ENCODE results near the gene RNPEPL1.
"Not testable (repeated sequence)": the region's sequence is repeated elsewhere in the genome, so short reads cannot be mapped to it uniquely, and the experiment has no call there.

Gene RNPEPL1

DNA sequence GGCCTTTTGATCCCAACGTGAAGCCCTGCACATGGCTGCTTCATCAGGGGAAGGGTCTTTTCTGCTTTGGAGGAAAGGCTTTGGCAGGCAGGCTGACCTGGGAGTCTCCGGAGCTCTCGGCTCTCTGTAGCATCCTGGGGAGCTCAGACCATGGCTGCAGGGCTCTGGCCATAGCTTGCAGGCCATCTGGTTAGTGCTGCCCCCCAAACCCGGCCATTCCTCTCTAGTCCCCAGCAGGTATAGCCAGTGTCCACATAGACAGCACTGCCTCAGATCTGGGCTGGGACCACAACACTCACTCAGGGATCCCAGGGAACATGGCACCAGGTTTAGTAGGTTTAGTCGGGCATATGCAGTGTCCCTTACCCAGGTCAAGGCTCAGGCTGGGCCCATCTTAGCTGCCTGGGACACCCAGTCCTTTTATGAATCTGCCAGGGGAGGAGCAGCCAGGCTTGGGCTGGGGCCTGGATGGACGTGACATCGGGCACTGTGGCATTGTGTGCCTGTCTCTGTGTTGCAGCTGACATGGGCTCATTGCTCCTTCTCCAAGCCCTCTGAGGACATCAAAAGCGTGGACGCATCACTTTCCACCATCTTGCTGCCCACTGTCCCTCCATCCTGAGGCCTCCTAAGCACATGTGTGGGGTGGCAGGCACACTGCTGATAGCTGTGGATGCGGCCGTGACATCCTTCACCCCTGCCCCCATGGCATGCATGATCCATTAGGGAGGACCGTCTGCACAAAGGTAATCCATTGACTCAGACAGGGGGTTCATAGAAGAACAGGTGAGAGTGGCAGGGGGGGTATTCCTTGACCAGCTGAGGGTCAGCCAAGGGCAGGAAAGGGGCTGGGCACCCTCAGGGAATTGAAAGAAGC lies 37.8 kb downstream of the RNPEPL1 start:
- no peak for DNase-seq

- DNase-seq = no peak
Measured at GRCh38 chr2:240611601-240612210, 43.4 kb downstream of the RNPEPL1 start.

GRCh38 chr2:240613781-240614180 lies 45.5 kb downstream of the RNPEPL1 start:
- DNase-seq = no peak

DNA sequence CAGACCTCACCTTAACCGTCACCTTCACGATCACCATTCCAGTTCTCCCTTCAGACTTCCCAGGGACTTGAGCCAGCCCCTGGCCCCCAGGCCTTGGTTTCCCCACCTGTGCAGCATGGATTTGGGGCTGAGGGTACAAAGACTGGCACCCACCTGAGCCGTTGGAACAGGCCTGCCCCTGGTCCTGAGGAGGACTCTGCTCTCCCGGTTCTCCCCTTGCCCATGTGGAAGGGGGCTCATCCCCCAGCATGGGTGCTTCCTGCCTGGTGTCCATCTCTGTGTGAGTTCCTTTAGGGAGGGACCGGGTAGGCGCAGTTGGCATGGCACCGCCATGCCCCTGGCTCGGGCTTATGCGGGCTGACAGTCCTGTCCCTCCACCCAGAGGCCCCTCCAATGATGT lies 46.1 kb downstream of the RNPEPL1 start:
- no peak for DNase-seq

DNA sequence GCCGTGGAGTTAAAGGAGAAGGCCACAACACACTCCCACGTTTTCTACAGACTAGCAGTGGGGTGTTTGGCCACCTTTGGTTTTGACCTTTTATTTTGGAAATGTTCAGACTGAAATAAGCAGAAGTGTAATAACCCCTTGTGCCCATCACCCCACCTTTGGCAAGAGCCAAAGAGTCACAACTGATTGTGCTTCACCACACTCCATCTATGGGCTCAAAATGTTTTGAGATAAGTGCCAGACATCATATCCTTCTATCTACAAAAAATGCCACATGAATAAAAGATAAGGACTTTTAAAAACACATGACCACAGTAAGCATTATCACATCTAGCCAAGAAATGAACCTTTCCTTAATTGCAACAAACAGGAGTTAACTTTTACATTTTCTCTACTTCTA lies 47.1 kb downstream of the RNPEPL1 start:
- DNase-seq = no peak

DNA sequence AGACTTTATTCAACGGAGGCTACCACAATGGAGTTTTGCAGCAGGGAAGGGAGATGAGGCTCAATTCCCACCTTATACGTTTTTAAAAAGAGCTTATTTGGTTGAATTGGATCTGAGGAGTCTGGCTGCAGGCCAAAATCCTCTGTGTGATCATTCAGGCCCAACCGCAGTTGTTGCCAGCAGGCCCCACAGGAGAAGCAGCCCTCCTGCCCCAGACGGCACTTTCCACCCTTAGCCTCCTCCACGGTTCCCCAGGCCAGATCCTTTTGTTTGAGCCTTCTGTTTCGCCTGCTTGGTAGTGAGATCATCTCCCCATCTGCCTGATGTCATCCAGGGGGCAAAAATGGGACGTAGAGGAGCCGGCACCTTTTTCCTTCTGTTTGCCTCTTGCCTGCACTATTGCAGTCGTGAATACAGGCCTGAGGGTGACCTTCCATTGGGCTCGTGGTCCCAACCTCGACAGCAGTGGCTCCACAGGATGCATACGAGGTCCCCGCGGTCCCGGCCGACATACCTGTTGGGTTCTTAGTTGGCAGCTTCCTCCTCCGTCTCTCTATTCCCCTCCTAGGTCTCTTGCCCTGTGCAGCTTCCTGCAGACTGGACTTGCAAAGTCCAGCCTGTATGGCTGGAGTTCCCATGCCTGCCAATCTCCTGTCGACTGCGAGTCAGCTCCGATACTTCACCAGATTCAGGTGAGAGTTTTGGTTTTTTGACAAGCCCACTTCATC lies 47.7 kb downstream of the RNPEPL1 start:
- DNase-seq = no peak

DNA sequence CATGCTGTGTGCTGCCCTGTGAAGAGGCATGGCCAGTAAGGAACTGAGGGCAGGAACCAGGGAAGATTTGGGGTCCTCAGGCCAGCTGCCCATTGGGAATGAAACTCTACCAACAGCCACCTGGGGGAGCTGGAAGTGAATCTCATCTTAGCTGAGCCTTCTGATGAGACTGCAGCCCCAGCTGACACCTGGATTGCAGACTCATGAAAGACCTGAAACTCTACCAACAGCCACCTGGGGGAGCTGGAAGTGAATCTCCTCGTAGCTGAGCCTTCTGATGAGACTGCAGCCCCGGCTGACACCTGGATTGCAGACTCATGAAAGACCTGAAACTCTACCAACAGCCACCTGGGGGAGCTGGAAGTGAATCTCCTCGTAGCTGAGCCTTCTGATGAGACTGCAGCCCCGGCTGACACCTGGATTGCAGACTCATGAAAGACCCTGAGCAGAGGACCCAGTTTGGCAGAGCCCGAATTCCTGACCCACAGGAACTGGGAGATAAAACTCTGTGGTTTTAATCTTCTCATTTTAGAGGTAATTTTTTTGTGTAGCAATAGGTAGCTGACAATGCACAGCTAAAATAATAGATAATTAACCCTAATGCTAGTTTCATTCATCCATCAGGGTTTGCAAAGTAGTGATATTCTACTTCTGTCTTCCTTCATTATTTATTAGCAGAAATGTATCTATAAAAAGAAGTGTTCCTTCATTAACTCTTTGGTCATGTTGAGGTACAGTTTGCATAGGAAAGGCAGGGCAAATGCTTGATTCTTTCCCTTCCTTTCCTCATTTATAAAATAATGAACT lies 48.8 kb downstream of the RNPEPL1 start:
- DNase-seq = not testable (repeated sequence)

DNA sequence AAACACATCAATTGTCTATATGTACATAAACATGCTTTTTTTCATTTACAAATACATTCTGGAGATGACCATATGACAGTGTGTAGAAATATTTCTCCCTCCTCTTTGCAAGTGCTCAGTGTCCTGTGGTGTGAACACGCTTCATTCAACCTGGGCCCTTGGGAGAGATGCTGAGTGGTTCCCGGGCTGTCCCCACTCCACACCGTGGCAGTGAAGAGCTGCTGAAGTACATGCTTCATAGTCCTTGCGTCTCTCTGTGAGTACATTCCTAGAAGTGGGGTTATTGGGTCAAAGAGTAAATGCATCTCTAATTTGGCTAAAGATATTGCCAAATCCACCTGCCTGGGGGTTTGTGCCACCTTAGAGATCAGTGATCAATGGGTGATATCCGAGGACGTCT lies 50.5 kb downstream of the RNPEPL1 start:
- DNase-seq = no peak

GRCh38 chr2:240619506-240620148 lies 51.3 kb downstream of the RNPEPL1 start:
- DNase-seq = no peak

DNA sequence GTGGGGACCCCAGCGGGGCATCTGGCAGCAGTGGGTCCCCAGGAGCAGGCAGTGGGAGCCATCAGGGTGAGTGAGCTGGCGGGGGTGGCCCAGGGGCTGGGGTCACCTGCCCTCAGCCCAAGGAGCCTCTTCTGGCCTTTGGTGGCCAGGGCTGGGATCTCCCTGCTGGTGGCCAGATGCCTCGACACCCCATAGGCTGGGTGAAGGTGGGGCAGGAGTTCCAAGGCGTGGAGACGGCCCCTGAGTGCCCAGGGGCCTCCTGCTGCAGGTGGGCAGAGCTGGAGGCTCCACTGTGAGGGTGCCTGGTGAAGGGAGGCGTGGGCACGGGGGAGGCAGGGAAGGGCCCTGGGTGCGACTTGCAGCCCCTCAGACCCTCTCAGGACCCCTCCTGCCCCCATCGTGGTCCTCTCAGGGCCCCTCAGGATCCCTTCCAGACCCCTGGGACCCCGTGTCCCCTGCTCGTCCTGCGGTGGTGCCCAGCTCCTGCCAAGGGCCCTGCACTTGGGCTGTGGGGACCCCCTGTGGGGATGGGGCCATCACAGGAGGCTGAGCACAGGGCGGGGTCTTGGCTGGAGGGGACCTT lies 52.0 kb downstream of the RNPEPL1 start:
- DNase-seq = no peak

GRCh38 chr2:240620859-240621258 lies 52.6 kb downstream of the RNPEPL1 start:
- DNase-seq = no peak

DNA sequence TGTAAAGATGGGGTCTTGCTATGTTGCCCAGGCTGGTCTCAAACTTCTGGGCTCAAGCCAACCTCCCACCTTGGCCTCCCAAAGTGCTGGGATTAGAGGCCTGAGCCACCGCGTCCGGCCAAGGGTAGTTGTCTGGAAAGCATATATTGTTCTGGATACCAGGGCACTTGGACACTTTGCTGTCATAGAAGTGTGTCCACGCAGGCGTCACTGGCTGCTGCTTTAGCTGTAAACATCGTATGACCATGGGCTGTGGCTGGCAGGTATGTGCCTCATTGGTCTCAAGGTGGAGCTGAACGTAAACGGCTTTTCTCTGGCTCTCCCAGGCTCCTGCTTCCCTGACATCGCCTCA lies 53.8 kb downstream of the RNPEPL1 start:
- no peak for DNase-seq

DNA sequence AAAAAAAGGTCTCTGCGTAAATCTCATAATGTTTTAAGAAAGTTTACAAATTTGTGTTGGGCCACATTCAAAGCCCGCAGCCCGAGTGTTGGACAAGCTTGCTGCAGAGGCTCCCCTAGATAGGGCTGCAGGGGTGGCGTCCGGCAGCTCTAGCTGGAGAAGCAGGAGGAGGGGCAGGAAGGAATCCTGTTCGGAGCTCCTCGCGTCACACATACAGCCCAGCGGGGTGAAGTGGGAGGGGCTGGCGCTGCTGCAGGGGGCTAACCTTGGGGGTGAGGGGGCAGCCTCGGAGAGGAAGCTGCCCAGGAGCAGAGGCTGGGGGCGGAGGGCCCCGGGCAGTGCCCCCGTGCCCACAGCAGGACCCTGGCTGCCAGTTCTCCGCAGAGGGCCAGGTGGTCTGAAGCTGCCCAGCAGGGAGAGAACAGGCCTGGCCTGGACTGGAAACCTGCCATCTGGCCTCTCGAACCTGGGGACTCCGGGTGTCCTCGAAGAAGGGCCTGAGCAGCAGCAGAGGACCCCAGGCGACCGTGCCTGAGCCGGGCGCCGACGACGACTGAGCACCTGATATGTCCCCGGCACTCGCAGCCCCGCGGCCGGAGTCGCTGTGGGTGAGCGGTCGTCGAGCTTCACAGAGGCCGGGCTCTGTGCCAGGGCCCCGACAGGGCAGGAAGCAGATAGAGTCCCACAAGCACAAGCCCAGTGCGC lies 54.4 kb downstream of the RNPEPL1 start:
- DNase-seq = no peak

- DNase-seq = no peak
Measured at GRCh38 chr2:240623531-240624010, 55.3 kb downstream of the RNPEPL1 start.

GRCh38 chr2:240624011-240624949 lies 56.0 kb downstream of the RNPEPL1 start:
- no peak for DNase-seq

GRCh38 chr2:240624950-240625621 lies 56.8 kb downstream of the RNPEPL1 start, which contains the start of gene GPR35:
GPR35 (plus strand) TSS chr2:240625480; CDS start chr2:240629953, 4,473 bp downstream.
- no peak for DNase-seq

- DNase-seq = no peak
Measured at GRCh38 chr2:240626531-240627300, 58.4 kb downstream of the RNPEPL1 start.

DNA sequence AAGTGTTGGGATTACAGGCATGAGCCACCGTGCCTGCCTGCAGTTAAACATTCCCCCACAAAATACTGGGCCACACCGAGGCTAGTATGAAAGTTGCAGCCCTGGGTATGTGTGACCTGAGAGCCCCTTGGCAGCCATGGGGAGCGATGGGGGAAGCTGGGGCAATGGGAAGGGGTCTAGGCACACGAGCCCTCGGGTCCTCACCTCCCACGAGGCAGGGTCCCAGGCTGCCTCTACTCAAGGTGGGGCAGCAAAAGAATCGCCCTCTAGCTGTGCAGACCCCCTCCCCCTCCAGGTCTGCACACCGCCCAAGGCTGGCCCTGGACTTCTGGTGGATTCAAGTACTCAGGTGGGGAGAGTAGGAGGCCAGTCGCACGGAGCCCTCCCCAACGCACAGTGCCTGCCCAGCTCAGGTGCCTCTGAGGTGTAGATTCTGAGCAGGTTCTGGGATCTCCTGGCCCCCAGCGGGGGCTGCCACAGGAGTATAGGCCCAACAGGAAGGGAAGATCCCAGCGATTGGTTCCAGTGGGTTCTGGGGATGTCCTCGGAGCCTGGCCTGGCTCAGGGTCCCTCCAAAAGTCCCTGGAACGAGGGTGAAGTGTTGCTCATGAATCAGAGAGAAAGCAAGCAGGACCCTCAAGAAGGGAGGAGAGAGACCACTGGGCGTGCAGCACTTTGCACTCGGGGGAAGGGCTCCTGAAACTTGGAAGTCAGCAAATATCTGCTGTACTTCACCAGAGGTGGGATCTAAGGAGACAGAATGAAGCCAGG lies 59.6 kb downstream of the RNPEPL1 start:
- DNase-seq = no peak
